Dendritic cell treated with granulocyte-macrophage colony-stimulating factor and Interleukin-4, amounts not matched to agents 40 ng/mL and 50 ng/mL, for 4 days (primary cell): ENCODE measurements around the gene SCOC.
A peak's percentile ranks its signal among the peaks of the same experiment; 100 is the strongest.
"Not testable (repeated sequence)": the region's sequence is repeated elsewhere in the genome, so short reads cannot be mapped to it uniquely, and the experiment has no call there.

Experiments used
- H3K27ac Mint-ChIP-seq: one replicate; pipeline ENCODE4 v1.8.0; 2022; ENCODE audit warnings: mild to moderate bottlenecking, mixed read lengths
- H3K27me3 Mint-ChIP-seq: one replicate; pipeline ENCODE4 v1.8.0; 2022; ENCODE audit warnings: mild to moderate bottlenecking, mixed read lengths
- H3K36me3 Mint-ChIP-seq: one replicate; pipeline ENCODE4 v1.8.0; 2022; ENCODE audit warnings: low read depth, mixed read lengths
- H3K4me1 Mint-ChIP-seq: one replicate; pipeline ENCODE4 v1.8.0; 2022; ENCODE audit warnings: low read depth, mixed read lengths
- H3K4me3 Mint-ChIP-seq: one replicate; pipeline ENCODE4 v1.8.0; 2022; ENCODE audit warnings: mild to moderate bottlenecking, moderate library complexity, mixed read lengths
- H3K9me3 Mint-ChIP-seq: one replicate; pipeline ENCODE4 v1.8.0; 2022; ENCODE audit warnings: mixed read lengths
- intact Hi-C: fragments of 100-400 bp; cut with micrococcal nuclease; formaldehyde crosslinking; loops from one replicate; pipeline ENCODE4 v1.15.0; 2022

The SCOC gene

DNA sequence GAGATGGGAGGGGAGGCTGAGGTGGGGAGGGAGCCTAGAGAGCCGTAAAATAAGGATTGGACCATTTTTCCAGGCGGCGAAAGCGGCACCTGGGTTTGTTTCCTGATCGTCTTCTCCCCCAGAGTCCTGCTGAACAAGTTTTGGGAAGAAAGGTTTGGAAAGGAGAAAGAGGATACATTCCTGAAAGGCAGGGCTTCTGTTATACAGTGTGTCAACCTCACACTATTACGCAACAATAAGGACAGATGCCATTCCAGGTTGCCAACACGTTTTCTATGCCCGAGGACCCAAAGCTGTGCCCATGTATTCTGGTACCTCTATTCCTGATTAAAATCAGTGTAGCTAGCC is 658 bp downstream of the SCOC start:
- Mint-ChIP-seq H3K27ac (no peak overlapping the region), H3K9me3 (no peaks in the 10 kb centered on the region), H3K4me1 (peaks cover 30% of the 10 kb centered on the region), H3K27me3 (no peaks in the 10 kb centered on the region), H3K4me3 (no peak overlapping the region), H3K36me3 (no peaks in the 10 kb centered on the region)
- intact Hi-C loops, result no loop called here

DNA sequence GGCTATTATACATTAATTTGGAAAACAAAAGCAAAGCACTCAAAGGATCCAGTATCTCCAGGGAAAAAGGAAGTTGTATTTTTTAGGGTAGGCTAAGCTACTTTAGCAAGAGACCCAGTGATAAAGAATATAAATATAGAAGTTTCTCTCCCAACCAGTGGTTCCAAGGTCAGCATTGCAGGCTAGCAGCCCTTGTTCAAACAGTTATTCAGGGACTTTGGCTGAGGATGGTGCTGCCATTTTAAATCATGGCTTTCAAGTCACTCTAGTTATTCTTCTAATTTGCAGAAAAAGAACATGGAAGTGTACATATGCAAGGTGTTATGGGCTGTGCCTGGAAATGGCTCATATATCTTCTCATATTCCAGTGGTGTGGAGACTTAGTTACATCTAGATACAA is 9.3 kb downstream of the SCOC start:
- Mint-ChIP-seq H3K9me3 (no peaks in the 10 kb centered on the region), H3K4me1 (no peaks in the 10 kb centered on the region), H3K36me3 (peaks cover 7% of the 10 kb centered on the region), H3K4me3 (no peak overlapping the region), H3K27me3 (no peaks in the 10 kb centered on the region), H3K27ac (no peak overlapping the region)
- intact Hi-C loops, result no loop called here

DNA sequence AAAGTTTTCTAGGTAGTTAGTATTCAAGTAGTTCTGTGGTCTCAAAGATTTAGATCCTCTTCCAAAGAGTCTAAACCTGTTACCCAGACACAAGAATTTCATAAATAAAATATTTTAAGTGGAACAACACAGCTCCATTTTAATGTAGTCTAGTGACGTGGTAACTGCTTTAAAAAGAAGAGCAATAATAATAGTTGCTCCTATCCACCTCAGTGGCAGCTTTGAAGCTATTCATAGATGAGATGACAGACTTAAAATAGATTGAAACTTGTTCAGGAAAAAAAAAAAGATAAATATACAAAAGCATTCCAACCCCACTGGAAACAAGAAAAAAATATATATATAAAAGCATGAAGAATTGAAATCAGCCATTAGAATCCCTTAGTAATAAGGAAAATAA is 14.6 kb downstream of the SCOC start:
- no peak overlapping the region for H3K4me3 Mint-ChIP-seq
- no peak overlapping the region for H3K27ac Mint-ChIP-seq
- intact Hi-C loops, result no loop called here
- no peaks in the 10 kb centered on the region for H3K4me1 Mint-ChIP-seq
- H3K9me3 Mint-ChIP-seq, result no peaks in the 10 kb centered on the region
- no peaks in the 10 kb centered on the region for H3K27me3 Mint-ChIP-seq
- H3K36me3 Mint-ChIP-seq, result no peaks in the 10 kb centered on the region

DNA sequence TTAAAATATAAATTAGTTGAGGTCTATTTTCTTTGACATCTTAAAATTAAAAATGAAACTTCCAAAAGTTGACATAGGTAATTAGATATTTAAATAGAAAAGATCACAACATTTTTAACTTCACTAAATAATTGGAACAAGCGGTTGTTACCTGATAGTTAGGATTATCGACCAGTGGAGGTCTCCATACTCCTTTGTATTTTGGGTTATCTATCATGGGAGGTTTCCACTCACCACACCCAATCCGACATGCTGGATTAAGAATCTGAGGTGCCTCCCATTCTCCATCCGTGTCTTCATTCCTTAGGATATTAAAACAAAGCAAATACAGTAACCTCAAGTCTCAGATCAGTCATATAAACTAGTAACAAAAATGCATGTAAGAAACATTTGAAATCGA is 22.2 kb downstream of the SCOC start:
- Mint-ChIP-seq H3K27ac (no peak overlapping the region), H3K36me3 (no peaks in the 10 kb centered on the region), H3K4me3 (no peak overlapping the region), H3K9me3 (no peaks in the 10 kb centered on the region), H3K4me1 (no peaks in the 10 kb centered on the region), H3K27me3 (no peaks in the 10 kb centered on the region)
- intact Hi-C loops, result no loop called here

DNA sequence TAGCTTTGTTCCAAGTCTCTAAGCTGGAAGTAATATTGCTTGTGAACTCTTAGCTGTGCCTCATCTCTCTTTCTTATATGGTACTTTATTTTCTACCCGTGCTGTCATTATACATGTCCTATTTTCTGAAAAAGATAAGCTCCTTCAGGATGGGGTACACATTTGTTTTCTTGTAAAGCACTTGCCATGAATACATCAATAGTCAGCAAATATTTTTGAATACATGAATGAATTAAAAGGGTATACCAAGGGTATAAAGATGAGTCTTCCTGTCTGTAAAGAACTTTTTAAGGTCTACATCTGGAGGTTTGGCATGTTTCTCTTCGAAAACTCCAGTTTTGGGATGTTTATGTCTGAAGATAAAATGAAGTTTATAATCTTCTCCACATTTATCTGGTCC is 26.7 kb downstream of the SCOC start:
- no peak overlapping the region for H3K4me3 Mint-ChIP-seq

DNA sequence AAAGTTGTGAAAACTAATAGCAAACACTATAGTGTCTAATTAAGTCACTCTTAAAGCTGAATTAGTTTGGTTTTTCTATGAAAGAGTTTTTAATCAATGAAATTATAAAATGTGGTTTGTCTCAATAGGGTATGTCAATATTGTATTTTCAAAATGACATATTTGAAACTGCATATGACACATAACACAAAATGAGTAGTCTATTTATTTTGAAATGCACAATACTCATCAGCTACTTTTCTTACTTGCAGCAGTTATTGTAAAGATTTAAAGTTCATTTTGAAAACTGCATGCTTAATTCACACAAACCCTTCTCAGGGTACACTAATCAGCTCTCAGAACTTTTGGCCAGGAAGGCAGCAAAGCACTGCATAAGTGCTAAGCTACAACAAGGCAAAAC is 32.8 kb downstream of the SCOC start:
- no peaks in the 10 kb centered on the region for H3K4me1 Mint-ChIP-seq
- no peaks in the 10 kb centered on the region for H3K9me3 Mint-ChIP-seq
- H3K27me3 Mint-ChIP-seq, result no peaks in the 10 kb centered on the region
- H3K27ac Mint-ChIP-seq, result no peak overlapping the region
- H3K4me3 Mint-ChIP-seq, result no peak overlapping the region
- H3K36me3 Mint-ChIP-seq, result no peaks in the 10 kb centered on the region
- intact Hi-C loops, result no loop called here

More for the DNA sequence above, 26.7 kb downstream of the SCOC start:
- no peak overlapping the region for H3K27ac Mint-ChIP-seq
- no peaks in the 10 kb centered on the region for H3K27me3 Mint-ChIP-seq
- intact Hi-C loops, result no loop called here
- H3K4me1 Mint-ChIP-seq, result no peaks in the 10 kb centered on the region
- no peaks in the 10 kb centered on the region for H3K9me3 Mint-ChIP-seq
- no peaks in the 10 kb centered on the region for H3K36me3 Mint-ChIP-seq

DNA sequence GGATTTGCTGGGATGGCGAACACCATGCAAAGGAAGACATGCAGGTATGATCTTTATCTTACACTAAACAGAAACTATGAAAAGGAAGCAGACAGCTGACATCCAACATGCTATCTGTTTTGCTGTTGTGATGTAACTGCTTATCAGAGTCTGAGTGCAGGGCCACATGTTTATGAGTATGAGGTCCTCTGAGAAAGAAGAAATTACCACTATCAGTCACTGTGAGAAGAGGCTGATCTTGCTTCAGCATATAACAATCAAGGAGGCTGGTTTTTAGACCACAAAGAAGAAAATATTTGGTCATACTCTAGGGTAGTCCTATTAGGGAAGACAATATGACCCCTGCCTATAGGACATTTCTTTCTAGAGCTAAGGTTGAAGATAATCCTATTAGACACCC is 35.5 kb downstream of the SCOC start:
- Mint-ChIP-seq H3K9me3 (no peaks in the 10 kb centered on the region), H3K27me3 (no peaks in the 10 kb centered on the region), H3K36me3 (no peaks in the 10 kb centered on the region), H3K4me1 (no peaks in the 10 kb centered on the region), H3K27ac (no peak overlapping the region), H3K4me3 (no peak overlapping the region)
- intact Hi-C loops, result no loop called here

DNA sequence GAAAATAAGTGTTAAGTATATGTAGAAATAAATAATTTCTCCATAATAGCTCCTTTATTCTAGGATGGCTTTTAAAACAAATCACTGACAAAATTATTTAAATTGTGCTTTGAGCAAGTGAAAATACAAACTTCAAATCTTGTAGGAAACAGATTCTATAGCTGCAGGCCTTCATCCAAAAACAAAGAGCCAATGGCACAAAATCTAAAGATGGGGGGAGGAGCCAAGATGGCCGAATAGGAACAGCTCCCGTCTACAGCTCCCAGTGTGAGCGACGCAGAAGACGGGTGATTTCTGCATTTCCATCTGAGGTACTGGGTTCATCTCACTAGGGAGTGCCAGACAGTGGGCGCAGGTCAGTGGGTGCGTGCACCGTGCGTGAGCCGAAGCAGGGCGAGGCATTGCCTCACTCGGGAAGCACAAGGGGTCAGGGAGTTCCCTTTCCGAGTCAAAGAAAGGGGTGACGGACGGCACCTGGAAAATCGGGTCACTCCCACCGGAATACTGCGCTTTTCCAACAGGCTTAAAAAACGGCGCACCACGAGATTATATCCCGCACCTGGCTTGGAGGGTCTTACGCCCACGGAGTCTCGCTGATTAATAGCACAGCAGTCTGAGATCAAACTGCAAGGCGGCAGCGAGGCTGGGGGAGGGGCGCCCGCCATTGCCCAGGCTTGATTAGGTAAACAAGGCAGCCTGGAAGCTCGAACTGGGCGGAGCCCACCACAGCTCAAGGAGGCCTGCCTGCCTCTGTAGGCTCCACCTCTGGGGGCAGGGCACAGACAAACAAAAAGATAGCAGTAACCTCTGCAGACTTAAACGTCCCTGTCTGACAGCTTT is 39.9 kb downstream of the SCOC start:
- H3K27me3 Mint-ChIP-seq, H3K4me3 Mint-ChIP-seq, H3K9me3 Mint-ChIP-seq, H3K27ac Mint-ChIP-seq, H3K36me3 Mint-ChIP-seq, intact Hi-C loops, H3K4me1 Mint-ChIP-seq: not testable (repeated sequence)

DNA sequence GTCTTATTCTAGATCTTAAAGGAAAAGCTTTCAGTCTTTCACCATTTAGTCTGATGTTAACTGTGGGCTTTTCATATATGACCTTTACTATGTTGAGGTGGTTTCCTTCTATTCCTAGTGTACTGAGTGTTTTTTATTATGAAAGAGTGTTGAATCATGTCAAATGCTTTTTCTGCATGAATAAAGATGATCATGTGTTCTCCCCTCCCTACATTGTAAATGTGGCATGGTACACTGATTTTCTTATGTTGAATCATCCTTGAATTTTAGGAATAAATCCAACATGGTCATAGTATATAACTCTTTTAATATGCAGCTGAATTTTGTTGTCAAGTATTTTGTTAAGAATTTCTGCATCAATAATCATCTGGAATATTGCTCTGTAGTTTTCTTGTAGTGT is 49.7 kb downstream of the SCOC start:
- intact Hi-C loops, result no loop called here
- no peaks in the 10 kb centered on the region for H3K36me3 Mint-ChIP-seq
- peaks cover 12% of the 10 kb centered on the region for H3K27me3 Mint-ChIP-seq
- no peaks in the 10 kb centered on the region for H3K9me3 Mint-ChIP-seq
- no peak overlapping the region for H3K27ac Mint-ChIP-seq
- H3K4me1 Mint-ChIP-seq, result peaks cover 11% of the 10 kb centered on the region
- H3K4me3 Mint-ChIP-seq, result no peak overlapping the region

DNA sequence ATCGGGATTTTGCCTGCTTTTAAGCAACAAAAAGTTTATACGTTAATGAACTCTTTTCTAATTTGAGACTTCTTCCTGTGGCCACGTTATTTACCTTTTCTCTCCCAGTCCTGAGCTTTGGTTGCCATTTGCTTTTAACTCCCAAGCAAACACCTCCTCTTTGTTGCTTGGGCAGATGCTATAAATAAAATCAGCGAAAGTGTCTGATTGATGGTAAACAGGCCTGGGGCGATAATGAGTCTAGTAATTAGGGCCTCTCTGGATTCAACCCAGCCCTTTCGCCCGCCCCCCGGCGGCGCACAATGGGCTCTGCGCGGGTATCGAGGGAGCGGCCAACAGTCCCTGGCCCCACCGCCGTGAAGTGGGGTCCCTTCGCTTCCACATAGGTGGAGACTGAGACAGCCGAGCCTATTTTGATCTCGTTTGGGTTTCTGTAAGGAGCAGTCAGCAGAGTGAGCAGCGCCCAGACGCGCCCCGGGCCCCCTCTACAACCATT is 53.2 kb downstream of the SCOC start:
- H3K4me3 Mint-ChIP-seq, result peak overlapping the region; percentile 89
- no peaks in the 10 kb centered on the region for H3K36me3 Mint-ChIP-seq
- H3K27me3 Mint-ChIP-seq, result peaks cover 12% of the 10 kb centered on the region
- H3K27ac Mint-ChIP-seq, result no peak overlapping the region
- H3K9me3 Mint-ChIP-seq, result no peaks in the 10 kb centered on the region
- peaks cover 11% of the 10 kb centered on the region for H3K4me1 Mint-ChIP-seq
- intact Hi-C loops, result no loop called here

DNA sequence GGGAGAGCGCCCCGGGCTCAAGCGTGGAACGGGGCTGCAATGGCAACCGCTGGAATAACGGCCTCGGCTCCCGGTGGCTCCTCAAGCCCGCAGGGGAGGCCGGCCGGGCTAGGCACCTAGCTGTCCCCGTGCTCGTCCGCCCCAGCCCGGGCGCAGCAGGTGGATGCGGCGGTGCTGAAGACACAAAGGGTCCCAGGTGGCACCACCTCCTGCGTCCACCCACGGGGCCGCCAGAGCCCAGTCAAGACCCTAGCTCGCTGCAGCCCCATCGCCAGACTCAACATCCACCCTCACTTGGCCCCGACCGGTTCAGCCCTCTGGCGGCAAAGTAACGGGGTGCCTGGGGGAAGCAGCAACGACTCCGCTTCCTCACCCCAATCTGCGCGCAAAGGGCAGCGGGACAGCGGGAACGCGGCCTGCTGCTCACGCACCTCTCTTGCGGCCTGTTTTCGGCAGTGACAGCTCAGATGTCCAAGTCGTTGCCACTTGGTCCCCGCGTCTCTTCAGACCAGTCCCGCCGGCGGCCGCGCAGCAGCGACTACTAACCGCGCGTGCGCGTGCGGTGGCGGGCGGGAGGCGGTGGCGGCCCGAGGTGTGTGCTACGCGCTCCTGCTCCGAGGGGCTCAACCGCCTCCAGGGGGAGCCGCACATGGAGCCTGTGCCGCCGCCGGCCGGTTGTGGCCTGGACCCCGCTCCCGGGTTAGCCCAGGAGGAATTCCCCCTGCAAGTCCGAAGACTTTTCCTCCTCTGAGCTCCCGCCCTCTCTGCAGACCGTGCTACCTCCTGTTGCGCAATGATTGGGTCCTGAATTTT is 53.9 kb downstream of the SCOC start, which contains the start of gene CLGN:
Gene CLGN, minus strand, starts transcription at position 543 of the 813 bp plus-strand sequence. CDS start 14,570 bp downstream, outside the sequence.
- Mint-ChIP-seq H3K4me3 (peak within 1 kb of the TSS; percentile 89), H3K27ac (no peak within 1 kb of the TSS), H3K36me3 (no peaks in the 10 kb centered on the region), H3K27me3 (peaks cover 12% of the 10 kb centered on the region), H3K4me1 (peaks cover 11% of the 10 kb centered on the region), H3K9me3 (no peaks in the 10 kb centered on the region)
- intact Hi-C loops, result no loop called here

DNA sequence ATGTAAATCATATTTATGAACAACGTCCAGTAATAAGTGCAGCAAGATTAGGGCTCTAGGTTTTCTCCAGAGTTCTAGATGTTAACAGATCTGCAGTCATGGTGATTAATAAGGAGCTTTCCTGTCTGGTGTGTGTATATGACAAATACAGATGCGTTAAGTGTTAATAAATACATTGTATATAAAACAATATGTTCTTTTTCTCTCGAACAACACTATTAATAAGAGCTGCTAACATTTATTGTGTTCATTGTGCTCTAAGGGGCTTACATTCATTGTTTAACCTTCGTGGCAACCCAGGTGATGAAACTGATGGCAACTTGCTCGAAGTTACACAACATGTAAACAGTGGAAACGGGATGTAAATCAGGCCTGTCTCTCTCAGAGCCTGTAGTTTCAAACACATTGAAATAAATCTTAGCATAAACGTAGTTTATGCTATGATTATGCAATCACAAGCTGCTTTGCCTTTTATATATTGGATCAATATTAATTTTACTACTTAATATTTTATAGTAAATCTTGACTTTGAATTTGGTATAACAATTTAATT is 54.5 kb downstream of the SCOC start:
- intact Hi-C loops, result no loop called here
- Mint-ChIP-seq H3K27me3 (peaks cover 12% of the 10 kb centered on the region), H3K4me3 (peak overlapping the region; percentile 89), H3K9me3 (no peaks in the 10 kb centered on the region), H3K27ac (no peak overlapping the region), H3K36me3 (no peaks in the 10 kb centered on the region), H3K4me1 (peaks cover 11% of the 10 kb centered on the region)
